ENCODE measurements around the gene LSM11.
A peak's percentile ranks its signal among the peaks of the same experiment; 100 is the strongest.
"Not testable (repeated sequence)": the region's sequence is repeated elsewhere in the genome, so short reads cannot be mapped to it uniquely, and the experiment has no call there.

Gene LSM11

GRCh38 chr5:157743163-157744050 lies at the start of gene LSM11:
Gene LSM11, plus strand, starts transcription at chr5:157743712. Its CDS starts 39 bp downstream, at chr5:157743751.
- peak; percentile 88 for DNase-seq (ENCODE audit: low read depth)

- DNase-seq (ENCODE audit: low read depth), result not testable (repeated sequence)
These were observed 49.7 kb upstream of the LSM11 start for GRCh38 chr5:157693816-157694215.

- DNase-seq (ENCODE audit: low read depth), result not testable (repeated sequence)
These were observed 47.4 kb upstream of the LSM11 start for GRCh38 chr5:157696154-157696553.

- DNase-seq (ENCODE audit: low read depth), result not testable (repeated sequence)
These were observed 44.8 kb upstream of the LSM11 start for GRCh38 chr5:157698674-157699073.

GRCh38 chr5:157703736-157704135 lies 39.8 kb upstream of the LSM11 start:
- DNase-seq (ENCODE audit: low read depth), result no peak

GRCh38 chr5:157708866-157709265 lies 34.6 kb upstream of the LSM11 start:
- DNase-seq (ENCODE audit: low read depth), result no peak

GRCh38 chr5:157709346-157709745 lies 34.2 kb upstream of the LSM11 start:
- DNase-seq (ENCODE audit: low read depth), result no peak

- no peak for DNase-seq (ENCODE audit: low read depth)
These were observed 33.1 kb upstream of the LSM11 start for GRCh38 chr5:157710431-157710830.

GRCh38 chr5:157710882-157711281 lies 32.6 kb upstream of the LSM11 start:
- no peak for DNase-seq (ENCODE audit: low read depth)

GRCh38 chr5:157713830-157714595 lies 29.5 kb upstream of the LSM11 start:
- DNase-seq (ENCODE audit: low read depth), result no peak

GRCh38 chr5:157714596-157714864 lies 29.0 kb upstream of the LSM11 start:
- DNase-seq (ENCODE audit: low read depth), result no peak

- DNase-seq (ENCODE audit: low read depth), result no peak
These were observed 25.0 kb upstream of the LSM11 start for GRCh38 chr5:157718519-157718918.

- DNase-seq (ENCODE audit: low read depth), result no peak
These were observed 24.3 kb upstream of the LSM11 start for GRCh38 chr5:157719245-157719644.

GRCh38 chr5:157721159-157721558 lies 22.4 kb upstream of the LSM11 start:
- no peak for DNase-seq (ENCODE audit: low read depth)

GRCh38 chr5:157722895-157723294 lies 20.6 kb upstream of the LSM11 start:
- not testable (repeated sequence) for DNase-seq (ENCODE audit: low read depth)

GRCh38 chr5:157726607-157727006 lies 16.9 kb upstream of the LSM11 start:
- DNase-seq (ENCODE audit: low read depth), result not testable (repeated sequence)

- not testable (repeated sequence) for DNase-seq (ENCODE audit: low read depth)
These were observed 15.7 kb upstream of the LSM11 start for GRCh38 chr5:157727858-157728257.

- no peak for DNase-seq (ENCODE audit: low read depth)
These were observed 13.7 kb upstream of the LSM11 start for GRCh38 chr5:157729858-157730257.

GRCh38 chr5:157730900-157731271 lies 12.6 kb upstream of the LSM11 start:
- no peak for DNase-seq (ENCODE audit: low read depth)

- DNase-seq (ENCODE audit: low read depth), result peak; percentile 97
These were observed 12.0 kb upstream of the LSM11 start, which contains the start of gene THG1L for GRCh38 chr5:157731272-157732129. Gene THG1L, plus strand, starts transcription at chr5:157731420. Its CDS starts 21 bp downstream, at chr5:157731441.

GRCh38 chr5:157732130-157732514 lies 11.4 kb upstream of the LSM11 start:
- DNase-seq (ENCODE audit: low read depth), result no peak

- DNase-seq (ENCODE audit: low read depth), result no peak
These were observed 10.8 kb upstream of the LSM11 start for GRCh38 chr5:157732596-157733262.

All from stimulated activated CD4-positive, alpha-beta T cell treated with anti-CD3 and anti-CD28 coated beads, Interleukin-2, amount 100 ng/mL, for 4 hours (primary cell).